ENCODE measurements around the gene WNK2.

WNK2 gene

GRCh38 chr9:93200989-93201334 lies 17.0 kb downstream of the WNK2 start:
- DNase-seq: no peak

GRCh38 chr9:93203026-93203717 lies 19.2 kb downstream of the WNK2 start:
- DNase-seq: no peak

GRCh38 chr9:93203718-93204469 lies 20.0 kb downstream of the WNK2 start:
- DNase-seq: no peak

- no peak for DNase-seq
These were observed 20.6 kb downstream of the WNK2 start for GRCh38 chr9:93204470-93205043.

DNA sequence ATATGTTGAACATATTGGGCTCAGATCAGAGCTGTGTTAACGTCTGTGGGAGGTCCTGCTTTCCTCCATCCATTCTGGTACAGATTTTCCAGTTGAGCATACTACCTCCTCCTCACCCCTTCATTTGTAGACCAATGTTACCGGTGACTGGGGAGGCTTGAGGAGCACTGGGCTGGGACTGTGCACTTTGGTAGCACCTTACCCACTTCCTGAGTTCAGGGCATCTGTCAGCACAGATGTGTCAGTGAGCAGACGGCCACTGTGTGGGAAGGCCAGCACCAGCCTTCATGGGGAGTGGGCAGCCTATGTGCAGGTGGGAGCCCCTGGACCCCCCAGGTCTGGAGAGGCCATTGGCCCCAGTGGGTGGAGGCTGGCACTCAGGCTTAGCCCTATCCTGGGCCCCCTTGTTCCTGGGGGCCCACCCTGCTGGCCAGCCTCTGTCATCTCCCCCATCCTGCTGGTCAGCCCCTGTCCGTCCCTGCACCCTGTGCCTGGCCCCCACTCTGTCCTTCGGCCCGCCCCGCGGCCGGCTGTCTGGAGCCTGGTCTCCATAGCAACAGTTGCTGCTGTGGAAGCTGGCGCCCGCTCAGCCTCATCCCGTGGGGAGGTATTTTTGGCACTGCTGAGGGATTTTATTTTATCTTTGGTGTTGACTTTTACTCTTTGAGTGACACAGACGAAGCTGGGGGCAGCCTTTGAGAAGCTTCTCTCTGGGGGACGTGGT lies 21.3 kb downstream of the WNK2 start:
- DNase-seq: no peak

- no peak for DNase-seq
These were observed 22.1 kb downstream of the WNK2 start for GRCh38 chr9:93205896-93206575.

GRCh38 chr9:93206576-93207155 lies 22.7 kb downstream of the WNK2 start:
- DNase-seq: no peak

DNA sequence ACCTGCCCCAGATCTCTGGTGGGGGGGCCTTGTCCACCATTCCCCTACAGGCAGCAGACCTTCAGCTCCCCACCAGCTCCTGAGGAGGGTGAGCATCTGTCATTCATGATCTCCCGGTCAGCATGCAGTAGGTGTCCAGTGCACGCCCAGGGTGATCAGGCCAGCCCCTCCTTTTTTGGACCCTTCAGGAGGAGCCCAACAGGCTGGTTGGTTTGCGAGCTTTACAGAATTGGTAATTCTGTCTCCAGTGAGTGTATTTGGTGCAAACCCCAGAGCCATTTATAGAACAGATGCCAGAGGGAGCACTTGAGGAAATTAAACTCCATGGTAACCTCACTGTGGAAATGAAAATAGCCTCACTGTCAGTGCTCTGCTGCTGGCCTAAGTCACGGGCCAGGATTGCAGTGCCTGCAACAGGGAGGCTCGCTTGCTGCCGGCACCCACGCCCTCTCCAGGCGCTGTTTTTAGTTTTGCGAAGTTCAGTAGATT lies 23.4 kb downstream of the WNK2 start:
- no peak for DNase-seq

GRCh38 chr9:93207860-93208734 lies 24.2 kb downstream of the WNK2 start:
- DNase-seq: no peak

- no peak for DNase-seq
These were observed 25.2 kb downstream of the WNK2 start for GRCh38 chr9:93209097-93209496.

GRCh38 chr9:93209576-93210323 lies 25.8 kb downstream of the WNK2 start:
- no peak for DNase-seq

GRCh38 chr9:93210324-93210973 lies 26.5 kb downstream of the WNK2 start:
- DNase-seq: no peak

GRCh38 chr9:93210974-93211653 lies 27.2 kb downstream of the WNK2 start:
- DNase-seq: no peak

DNA sequence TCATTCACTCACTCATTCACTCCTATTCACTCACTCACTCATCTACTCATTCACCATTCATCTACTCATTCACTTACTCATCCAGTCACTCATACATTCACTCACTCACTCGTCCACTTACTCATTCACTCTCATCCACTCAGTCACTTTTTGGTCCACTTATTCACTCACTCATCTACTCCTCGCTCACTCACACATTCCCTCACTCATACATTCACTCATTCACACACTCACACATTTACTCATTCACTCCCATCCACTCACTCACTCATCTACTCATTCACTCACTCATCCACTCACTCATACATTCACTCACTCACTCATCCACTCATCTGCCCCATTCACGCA lies 27.7 kb downstream of the WNK2 start:
- no peak for DNase-seq

- no peak for DNase-seq
These were observed 28.5 kb downstream of the WNK2 start for GRCh38 chr9:93212409-93212808.

DNA sequence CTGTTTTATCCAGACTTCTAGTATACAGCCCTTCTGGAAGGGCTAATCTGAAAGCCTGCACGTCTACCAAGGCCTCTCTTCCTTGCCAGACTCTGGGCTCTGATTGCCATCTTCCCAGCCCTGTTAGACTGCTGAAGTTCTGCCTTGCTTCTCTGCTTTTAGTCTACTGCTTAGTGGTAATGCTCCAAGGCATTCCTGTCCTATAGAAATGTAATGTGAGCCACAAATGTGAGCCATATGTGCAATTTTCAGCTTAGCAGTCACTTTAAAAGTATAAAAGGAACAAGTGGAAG lies 32.1 kb downstream of the WNK2 start:
- DNase-seq: no peak

DNA sequence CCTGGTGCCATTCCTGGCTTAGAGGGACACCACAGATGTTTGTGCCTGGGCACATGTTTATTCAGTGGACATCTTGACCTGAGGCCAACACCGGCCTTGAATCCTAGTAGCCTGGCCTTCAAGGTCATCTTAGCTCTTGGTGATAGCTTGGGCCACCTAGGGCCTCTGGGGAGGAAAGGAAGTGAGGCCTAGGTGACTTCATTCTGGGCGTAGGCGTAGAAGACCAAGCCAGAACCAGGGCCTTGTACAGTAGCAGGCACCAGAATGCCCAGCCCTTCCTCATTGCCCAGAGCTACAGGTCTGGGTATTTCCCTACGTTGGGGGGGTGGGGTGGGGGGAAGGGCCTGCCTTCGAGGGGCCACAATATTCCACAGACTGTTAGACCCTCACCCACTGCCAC lies 33.8 kb downstream of the WNK2 start:
- DNase-seq: peak; percentile 45 to 57 (median 47)

- DNase-seq: no peak
These were observed 34.2 kb downstream of the WNK2 start for GRCh38 chr9:93218161-93218560.

DNA sequence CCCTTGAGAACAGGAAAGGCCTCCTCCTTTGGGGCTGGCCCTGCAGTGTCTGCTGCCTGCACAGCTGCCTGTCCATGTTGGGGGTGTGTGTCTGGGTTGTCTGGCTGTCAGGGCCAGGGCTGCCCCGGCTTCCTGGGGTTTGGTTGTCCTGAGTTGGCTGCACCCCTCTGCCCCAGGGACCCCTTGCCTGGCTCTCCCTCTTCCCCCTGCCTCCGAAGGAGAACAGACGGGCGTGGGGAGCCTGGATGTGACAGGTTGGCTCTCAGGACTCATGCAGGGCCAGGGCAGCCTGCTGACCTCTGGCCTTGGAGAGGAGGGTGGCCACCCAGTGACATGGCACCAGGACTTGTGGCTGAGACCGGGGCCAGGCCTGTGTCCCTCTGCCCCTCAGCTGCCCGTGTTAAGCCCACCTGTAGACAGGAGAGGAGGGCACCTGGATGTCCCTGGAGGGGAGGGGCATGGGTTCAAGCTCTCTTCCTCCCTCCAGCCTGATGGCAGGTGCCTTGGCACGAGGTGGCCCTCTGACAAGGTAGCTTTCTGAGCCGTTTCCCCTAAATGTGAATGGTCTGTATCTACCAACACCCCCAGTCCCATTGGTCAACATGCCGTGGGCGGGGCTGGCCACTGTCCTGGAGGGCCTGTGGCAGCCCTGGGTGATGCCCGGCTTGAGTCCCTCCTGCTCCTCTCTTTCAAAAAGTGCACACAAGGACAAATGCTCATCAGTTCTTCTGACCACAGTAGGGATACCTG lies 34.9 kb downstream of the WNK2 start:
- no peak for DNase-seq

Measured in suppressor macrophage treated with lipopolysaccharide for 1 hour (primary cell).